IPS-20b (cell line): Measurements from ENCODE around the gene KATNB1.

ENCODE experiments used
- H3K27ac ChIP-seq: one replicate; pipeline ENCODE4 v1.5.1; 2013; ENCODE audit warnings: low read length
- H3K27me3 ChIP-seq: 2 replicates; pipeline ENCODE4 v1.6.1; 2013; ENCODE audit warnings: mild to moderate bottlenecking, low read length, inconsistent platforms; ENCODE audit not compliant: insufficient read depth
- H3K36me3 ChIP-seq: 2 replicates; pipeline ENCODE4 v1.6.1; 2013; ENCODE audit warnings: low read depth, mild to moderate bottlenecking, inconsistent platforms, low read length, moderate library complexity; ENCODE audit not compliant: insufficient read depth
- H3K4me1 ChIP-seq: 2 replicates; pipeline ENCODE4 v1.6.1; 2013; ENCODE audit warnings: mild to moderate bottlenecking, control low read depth, inconsistent platforms, low read length, moderate library complexity; ENCODE audit not compliant: insufficient read depth
- H3K4me3 ChIP-seq: 2 replicates; pipeline ENCODE4 v1.5.1; 2013; ENCODE audit warnings: mild to moderate bottlenecking, low read length, inconsistent platforms
- H3K9ac ChIP-seq: 2 replicates; pipeline ENCODE4 v1.6.1; 2013; ENCODE audit warnings: low read depth, mild to moderate bottlenecking, inconsistent platforms, low read length, moderate library complexity
- H3K9me3 ChIP-seq: 2 replicates; pipeline ENCODE4 v1.6.1; 2013; ENCODE audit warnings: mild to moderate bottlenecking, low read depth, low read length, inconsistent platforms; ENCODE audit not compliant: insufficient read depth

Gene KATNB1

DNA sequence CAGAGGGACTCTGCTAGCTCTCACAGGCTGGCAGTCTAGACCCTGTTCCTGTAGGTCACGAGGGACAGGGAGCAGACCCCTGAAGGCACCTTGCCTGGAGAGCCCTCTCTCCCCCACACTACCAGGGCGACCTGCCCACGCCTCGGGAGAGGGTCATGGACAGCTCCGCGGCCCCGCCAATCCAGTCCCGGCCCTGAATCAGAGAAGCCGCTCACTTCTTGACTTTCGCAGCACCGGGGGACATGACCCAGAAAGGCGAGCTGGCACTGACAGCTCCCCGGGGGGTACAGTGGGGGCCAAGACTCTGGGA is 61.6 kb downstream of the KATNB1 start:
- H3K4me1 ChIP-seq, result peaks cover 20% of the 10 kb centered on the region
- H3K9ac ChIP-seq, result no peak overlapping the region
- peaks cover 36% of the 10 kb centered on the region for H3K27me3 ChIP-seq
- no peaks in the 10 kb centered on the region for H3K36me3 ChIP-seq
- no peak overlapping the region for H3K4me3 ChIP-seq
- no peaks in the 10 kb centered on the region for H3K9me3 ChIP-seq
- H3K27ac ChIP-seq, result no peak overlapping the region

DNA sequence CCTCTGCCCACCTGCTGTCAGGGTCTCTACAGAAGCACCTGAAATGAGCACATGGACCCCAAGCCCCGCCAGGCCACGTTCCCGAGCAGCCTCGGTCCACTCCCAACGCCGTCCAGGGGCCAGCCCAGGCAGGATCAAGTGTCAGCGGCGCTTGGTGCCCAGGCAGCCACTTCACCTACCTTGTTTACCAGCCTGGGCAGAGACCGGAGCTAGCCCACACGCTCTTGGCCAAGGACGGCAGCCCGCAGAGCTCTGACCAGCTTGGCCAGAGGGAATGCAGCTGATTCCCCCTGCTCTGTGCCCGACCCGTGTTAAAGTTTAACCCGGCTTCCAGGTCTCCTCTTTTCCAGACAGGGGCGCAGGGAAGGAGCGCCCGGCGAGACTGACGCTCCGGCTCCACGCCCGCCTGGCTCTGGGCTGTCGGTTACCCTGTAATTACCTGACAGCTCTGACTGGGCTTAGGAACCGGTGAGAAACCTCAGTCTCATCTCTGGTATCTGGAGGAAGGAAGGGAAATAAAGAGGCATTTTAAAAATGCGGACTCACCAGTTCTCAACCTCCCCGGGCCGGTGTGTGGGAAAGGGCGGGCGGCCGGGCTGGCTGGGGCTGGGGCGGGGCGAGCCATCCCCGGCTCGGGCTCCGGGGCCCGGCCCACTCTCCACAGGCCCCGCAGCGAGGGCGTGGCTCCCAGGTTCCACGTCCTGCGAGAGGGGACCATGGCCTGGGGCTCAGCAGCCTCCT is 62.1 kb downstream of the KATNB1 start:
- H3K9ac ChIP-seq, result no peak overlapping the region
- no peak overlapping the region for H3K27ac ChIP-seq
- H3K27me3 ChIP-seq, result peaks cover 36% of the 10 kb centered on the region
- H3K36me3 ChIP-seq, result no peaks in the 10 kb centered on the region
- H3K4me1 ChIP-seq, result peaks cover 22% of the 10 kb centered on the region
- peak overlapping the region; percentile 48; the same call in 1 of the 2 replicates for H3K4me3 ChIP-seq
- H3K9me3 ChIP-seq, result no peaks in the 10 kb centered on the region

DNA sequence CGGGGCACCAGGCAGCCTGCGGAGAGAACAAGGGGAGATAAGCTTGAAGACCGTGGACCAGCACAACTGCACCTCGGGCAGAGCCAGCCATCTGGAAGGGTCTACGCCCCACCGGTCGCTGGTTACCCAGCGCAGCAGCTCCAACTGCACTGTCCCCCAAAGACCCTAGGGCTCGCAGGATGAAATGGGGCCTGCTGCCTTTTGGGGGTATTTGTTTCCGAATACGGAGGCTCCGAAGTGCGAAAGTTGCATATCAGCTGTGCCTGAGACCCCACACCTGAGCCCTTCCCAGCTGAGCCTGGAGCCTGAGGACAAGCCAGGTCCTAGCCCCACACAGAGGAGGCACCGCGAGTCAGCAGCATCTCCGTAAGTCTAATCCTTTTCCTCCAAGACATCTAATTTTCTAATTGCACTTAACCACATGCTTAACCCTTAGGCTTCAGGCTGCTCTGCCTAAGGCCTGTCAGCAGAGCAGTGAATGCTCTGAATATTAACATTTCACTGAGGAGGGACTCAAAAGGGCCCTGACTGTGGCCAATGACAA is 62.8 kb downstream of the KATNB1 start:
- Histone ChIP-seq H3K4me1 (peaks cover 28% of the 10 kb centered on the region), H3K9me3 (no peaks in the 10 kb centered on the region), H3K9ac (no peak overlapping the region), H3K27me3 (peaks cover 36% of the 10 kb centered on the region), H3K36me3 (no peaks in the 10 kb centered on the region), H3K4me3 (peak overlapping the region; percentile 48; the same call in 1 of the 2 replicates), H3K27ac (no peak overlapping the region)

DNA sequence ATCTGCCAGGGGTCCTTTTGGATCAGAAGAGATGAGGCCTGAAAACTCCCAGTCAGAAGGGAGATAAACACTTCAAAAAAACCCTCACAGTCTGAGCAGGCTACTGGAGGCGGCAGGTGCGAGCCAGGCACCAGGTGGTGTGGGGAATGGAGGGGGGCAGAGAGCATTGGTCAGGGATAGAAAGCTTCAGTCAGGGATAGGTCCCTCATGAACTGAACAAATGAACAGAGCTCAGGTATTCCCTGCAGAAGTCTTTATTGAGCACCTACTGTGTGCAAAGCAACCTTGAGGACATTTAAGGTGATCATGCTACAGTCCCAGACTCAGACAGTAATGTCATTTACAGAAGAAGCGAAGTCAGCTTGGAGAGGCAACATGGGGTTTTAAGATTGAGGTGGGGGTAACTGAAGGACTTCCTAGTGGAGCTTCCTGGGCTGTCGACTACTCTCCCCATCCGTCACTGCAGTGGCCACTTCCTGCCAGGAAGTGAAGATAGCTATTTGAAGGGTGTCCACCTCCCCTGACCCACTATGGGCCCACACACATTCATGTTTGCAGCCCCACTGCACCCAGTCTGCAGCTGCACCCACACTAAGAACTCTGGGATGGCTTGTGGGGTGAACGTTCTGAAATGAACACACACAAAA is 63.5 kb downstream of the KATNB1 start:
- Histone ChIP-seq H3K4me3 (no peak overlapping the region), H3K9ac (no peak overlapping the region), H3K9me3 (no peaks in the 10 kb centered on the region), H3K27ac (no peak overlapping the region), H3K27me3 (peaks cover 36% of the 10 kb centered on the region), H3K36me3 (no peaks in the 10 kb centered on the region), H3K4me1 (peaks cover 31% of the 10 kb centered on the region)

DNA sequence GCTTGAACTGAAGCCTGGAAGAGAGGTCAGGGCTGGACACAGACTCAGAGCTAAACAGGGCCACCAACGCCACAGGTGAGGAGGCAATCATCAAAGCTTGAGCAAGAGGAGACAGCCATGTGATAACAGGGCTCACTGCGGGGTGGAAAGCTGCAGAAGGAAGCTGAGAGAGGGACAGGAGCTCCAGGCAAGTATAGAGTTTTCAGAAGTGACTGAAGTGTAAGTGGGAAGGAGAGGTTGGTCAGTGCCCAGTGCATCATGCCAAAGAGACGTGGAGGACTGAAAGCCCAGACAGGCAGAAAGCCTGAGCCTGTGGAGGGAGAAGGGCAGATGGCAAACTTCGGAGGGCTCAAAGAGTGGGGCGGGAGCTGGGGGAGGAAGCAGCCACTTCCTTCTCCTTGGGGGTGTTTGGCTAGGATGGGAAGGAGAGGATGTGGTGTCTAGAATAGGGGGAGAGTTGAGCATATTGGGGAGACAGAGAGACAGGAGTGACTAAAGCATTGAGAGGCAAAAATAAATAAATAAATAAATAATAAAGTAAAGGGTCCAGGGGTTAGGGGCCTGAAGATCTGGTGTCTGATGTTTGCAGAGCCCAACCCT is 64.1 kb downstream of the KATNB1 start:
- Histone ChIP-seq H3K27me3 (peaks cover 36% of the 10 kb centered on the region), H3K27ac (no peak overlapping the region), H3K9ac (no peak overlapping the region), H3K36me3 (no peaks in the 10 kb centered on the region), H3K4me1 (peaks cover 31% of the 10 kb centered on the region), H3K9me3 (no peaks in the 10 kb centered on the region), H3K4me3 (no peak overlapping the region)

DNA sequence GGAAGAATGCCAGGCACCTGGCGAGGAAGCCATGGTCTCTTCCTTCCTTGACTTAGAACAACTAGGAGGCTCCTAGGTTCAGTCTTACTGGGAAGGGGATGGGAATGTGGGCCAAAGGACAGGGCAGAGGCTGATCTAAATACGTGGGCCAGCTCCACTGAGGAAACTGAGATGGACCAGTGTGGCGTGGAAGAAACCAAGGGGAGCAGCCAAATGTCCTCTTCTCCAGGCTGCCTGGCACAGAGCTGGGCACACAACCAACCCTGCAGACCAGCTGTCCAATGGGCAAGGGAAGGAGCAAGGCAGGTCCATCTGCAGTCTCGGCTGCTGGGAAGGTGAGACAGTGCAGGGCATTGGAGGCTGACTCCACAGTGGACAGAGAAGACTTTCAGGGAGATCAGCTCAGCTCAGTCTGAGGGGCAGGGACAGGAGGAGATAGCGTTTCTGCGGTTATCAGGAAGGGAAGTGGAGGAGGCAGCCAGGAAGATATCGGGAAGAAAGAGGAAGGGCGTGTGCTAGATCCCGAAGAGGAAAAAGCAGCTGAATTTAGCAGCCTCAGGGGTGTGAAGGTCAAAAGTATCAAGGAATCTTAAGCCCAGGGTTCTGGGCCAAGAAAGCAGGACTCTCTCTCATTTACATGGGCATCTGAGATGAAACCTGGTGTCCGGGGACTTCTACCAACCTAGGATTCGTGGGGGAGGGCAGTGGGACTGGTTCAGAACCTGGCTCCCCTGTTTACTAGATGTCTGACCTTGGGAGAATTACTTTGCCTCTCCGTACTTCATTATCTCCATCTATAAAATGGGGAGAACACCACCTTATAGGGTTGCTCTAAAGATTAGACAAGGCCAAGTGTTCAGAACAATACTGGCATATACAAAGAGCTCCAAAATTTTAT is 64.9 kb downstream of the KATNB1 start:
- H3K9me3 ChIP-seq, result no peaks in the 10 kb centered on the region
- no peak overlapping the region for H3K4me3 ChIP-seq
- H3K4me1 ChIP-seq, result peaks cover 31% of the 10 kb centered on the region
- peaks cover 36% of the 10 kb centered on the region for H3K27me3 ChIP-seq
- H3K27ac ChIP-seq, result no peak overlapping the region
- H3K9ac ChIP-seq, result no peak overlapping the region
- H3K36me3 ChIP-seq, result no peaks in the 10 kb centered on the region

DNA sequence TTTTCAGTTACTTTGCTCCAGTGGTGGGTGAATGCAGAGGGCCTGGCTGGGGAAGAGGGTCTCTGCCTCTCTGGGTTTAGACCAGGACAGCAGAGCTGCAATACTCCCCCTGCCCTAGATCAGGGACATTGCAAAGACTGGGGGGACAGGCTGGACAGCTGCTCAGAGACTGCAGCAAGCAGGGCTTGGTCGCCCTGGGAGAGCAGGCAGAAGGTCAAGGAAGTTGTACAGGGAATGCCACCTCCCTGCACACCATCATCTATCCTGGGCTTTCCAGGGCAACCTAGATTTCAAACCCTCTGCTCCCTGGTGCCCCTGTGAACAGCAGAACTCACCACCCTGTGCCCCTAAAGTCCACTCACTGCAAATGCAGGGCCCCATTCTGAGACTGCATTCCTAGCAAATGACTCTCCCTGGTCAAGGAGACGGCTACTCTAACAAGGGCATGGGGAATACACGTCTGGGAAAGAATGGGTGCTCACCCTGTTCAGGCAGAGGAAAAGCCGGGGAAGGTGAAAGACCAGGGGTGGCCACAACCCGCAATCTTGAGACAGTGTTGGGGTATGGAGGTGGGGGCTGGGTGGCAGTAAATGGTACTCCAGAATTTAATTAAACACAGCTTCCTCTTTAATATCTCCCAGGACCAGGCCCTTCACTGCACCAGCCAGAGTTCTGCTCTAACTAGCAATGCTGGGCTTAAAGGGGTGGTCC is 65.7 kb downstream of the KATNB1 start:
- H3K27me3 ChIP-seq, result peaks cover 36% of the 10 kb centered on the region
- H3K27ac ChIP-seq, result no peak overlapping the region
- H3K9me3 ChIP-seq, result no peaks in the 10 kb centered on the region
- H3K36me3 ChIP-seq, result no peaks in the 10 kb centered on the region
- H3K9ac ChIP-seq, result peak overlapping the region; percentile 47; the same call in 1 of the 2 replicates
- peak overlapping the region; percentile 71 for H3K4me3 ChIP-seq
- peaks cover 31% of the 10 kb centered on the region for H3K4me1 ChIP-seq

DNA sequence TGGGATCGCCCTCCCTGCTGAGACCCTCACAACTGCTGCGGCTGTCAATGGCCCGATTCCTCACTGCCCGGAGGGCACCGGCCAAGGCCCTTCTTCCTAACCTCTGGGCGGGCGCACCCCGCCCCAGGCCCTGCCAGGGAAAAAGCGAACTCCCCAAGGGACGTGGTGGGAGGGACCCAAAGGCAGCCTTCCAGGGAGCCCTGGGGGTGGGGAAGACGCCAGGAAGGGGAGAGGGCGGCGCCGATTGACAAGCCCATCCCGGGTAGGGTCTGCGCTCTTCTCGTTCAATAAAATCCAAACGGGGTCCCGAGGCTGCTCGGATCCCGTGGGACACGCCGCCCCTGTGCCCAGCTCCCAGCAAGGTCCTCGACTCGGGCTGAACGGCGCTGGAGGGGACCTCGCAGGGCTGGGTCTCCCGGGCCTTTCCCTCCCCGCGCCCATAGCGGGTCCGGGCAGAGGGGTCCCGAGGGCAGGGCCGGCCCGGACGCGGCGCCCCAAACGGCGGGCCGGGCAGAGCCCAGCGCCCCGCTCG is 66.3 kb downstream of the KATNB1 start:
- peaks cover 31% of the 10 kb centered on the region for H3K4me1 ChIP-seq
- H3K9me3 ChIP-seq, result no peaks in the 10 kb centered on the region
- H3K4me3 ChIP-seq, result peak overlapping the region; percentile 71
- H3K27me3 ChIP-seq, result peaks cover 36% of the 10 kb centered on the region
- no peak overlapping the region for H3K27ac ChIP-seq
- H3K36me3 ChIP-seq, result no peaks in the 10 kb centered on the region
- H3K9ac ChIP-seq, result peak overlapping the region; percentile 47; the same call in 1 of the 2 replicates

DNA sequence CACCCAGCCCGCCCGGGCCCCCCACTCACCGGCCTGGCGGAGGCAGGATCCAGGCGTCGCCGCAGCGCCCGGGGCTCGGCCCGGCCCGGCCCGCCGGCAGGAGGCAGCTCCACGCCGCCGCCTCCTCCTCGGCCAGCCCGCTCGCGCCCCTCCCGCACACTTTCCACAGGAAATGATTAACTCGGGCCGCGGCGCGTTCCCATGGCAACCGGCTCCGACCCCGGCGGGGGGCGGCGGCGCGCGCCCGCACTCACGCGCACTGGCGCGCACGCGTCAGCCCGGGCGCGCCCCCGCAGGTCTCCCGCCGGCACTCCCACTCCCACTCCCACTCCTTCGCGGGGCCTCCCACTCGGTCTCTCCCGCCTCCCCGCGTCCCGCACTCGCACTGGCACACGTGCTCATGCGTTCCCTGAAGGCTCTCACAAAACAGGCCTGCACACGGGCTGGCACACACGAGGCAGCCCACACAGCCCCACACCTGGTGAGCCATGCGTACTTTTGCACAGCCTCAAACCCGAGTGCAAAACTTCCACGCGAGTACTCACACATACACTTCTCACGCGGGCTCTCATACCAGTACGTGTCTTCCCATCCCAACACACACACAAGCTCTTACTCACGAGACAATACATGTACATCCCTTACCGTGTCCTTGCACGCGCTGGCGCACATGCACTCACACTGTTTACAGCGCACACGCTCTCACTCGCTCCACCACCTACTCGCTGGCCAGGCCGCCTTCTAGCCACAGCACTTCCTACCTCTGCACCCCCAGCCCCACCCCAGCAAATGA is 67.0 kb downstream of the KATNB1 start, which contains the start of gene KIFC3:
Gene KIFC3 (minus strand): TSS at position 151 of the 793 bp plus-strand sequence. CDS start 4,248 bp downstream, outside the sequence.
- no peak within 1 kb of the TSS for H3K27ac ChIP-seq
- peaks cover 33% of the 10 kb centered on the region for H3K4me1 ChIP-seq
- peak within 1 kb of the TSS; percentile 71 for H3K4me3 ChIP-seq
- no peaks in the 10 kb centered on the region for H3K9me3 ChIP-seq
- no peaks in the 10 kb centered on the region for H3K36me3 ChIP-seq
- H3K9ac ChIP-seq, result peak within 1 kb of the TSS; percentile 47; the same call in 1 of the 2 replicates
- H3K27me3 ChIP-seq, result peaks cover 36% of the 10 kb centered on the region
